GM19328 (cell line): ENCODE results near the gene FLT1.

Experiments
- ATAC-seq: cut with Tn5 transposase; IDR thresholded peaks from one replicate; pipeline ENCODE4 v1.9.1; 2021; ENCODE audit warnings: mild to moderate bottlenecking, moderate library complexity; ENCODE audit not compliant: unreplicated experiment

Gene FLT1

DNA sequence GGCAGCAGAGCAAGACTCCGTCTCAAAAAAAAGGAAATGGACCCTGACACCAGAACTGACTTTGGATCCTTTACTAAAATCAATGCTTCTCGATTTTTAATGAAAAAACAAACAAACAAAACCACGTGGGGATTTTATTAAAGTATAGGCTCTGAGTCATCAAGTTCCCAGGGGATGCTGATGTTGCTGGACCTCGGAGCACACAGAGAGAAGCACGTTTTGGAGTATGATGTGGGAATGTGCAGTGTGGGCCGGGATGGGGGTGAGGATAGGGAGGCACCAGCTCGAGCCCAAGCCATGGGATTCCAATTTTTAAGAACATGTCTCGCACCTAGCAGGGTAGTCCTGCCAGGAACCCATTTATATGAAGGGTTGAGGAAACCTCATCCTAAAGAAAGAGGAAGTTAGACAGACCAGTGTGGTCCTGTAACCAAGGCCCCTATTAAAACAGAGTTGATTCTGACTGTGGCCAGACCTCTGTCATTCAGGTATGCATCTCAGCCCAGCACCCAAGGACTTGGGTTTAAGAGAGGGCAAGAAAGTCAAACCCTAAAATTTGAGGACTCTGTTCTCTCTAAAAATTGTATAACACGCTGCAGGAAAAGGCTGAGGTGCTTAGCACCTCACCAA lies 6.4 kb downstream of the FLT1 start:
- ATAC-seq, result no peak

GRCh38 chr13:28485996-28486543 lies 8.9 kb downstream of the FLT1 start:
- no peak for ATAC-seq

GRCh38 chr13:28485551-28485950 lies 9.4 kb downstream of the FLT1 start:
- no peak for ATAC-seq

DNA sequence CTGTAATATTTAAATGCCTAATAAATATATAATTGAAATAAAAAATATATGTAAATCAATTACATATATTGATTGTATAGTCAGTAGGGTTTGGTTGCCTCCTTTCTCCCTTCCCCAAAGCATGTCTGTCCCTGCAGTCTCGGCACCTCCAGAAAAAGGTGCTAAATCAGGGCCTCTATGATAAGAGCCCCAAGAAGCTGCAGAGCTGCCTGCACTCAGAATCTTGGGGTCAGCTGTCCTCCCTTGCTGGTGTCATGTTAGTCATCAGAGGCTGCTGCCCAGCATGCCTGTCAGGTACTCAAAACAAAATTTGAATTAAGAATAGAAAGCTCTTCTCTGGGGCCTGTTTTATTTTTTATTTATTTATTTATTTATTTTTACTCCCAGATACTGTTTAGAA lies 9.8 kb downstream of the FLT1 start:
- ATAC-seq, result no peak

DNA sequence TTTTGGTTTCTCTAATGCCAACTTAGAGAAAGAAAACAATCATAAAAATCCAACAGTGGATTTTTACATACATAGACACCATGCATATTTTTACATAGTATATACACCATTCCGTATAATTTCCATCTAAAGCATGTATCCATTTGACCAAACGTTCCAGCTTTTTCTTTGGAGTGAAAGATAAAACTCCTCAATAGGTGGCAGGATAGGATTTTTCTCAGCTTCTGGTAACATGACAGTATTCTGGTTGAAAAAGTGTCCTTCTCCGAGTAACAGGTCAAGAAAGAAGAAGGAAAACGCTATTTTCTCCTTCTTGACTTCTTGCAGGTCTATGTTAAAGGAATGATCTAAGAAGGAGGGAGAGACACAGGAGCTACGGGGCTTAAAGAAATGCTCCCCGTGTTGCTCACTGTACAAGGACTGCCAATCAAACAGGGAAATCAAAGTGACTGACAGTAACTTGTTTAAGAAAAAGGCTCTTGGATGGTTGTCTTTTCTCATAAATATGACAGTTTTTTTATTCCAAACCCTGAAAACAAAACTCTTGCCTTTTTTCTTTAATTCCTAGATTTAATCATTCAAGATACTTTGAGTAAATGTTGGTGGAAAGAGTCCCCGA lies 11.5 kb downstream of the FLT1 start:
- no peak for ATAC-seq

GRCh38 chr13:28479005-28479404 lies 15.9 kb downstream of the FLT1 start:
- ATAC-seq, result no peak

- no peak for ATAC-seq
Measured at GRCh38 chr13:28478127-28478526, 16.8 kb downstream of the FLT1 start.

- no peak for ATAC-seq
Measured at GRCh38 chr13:28477709-28477973, 17.3 kb downstream of the FLT1 start.

DNA sequence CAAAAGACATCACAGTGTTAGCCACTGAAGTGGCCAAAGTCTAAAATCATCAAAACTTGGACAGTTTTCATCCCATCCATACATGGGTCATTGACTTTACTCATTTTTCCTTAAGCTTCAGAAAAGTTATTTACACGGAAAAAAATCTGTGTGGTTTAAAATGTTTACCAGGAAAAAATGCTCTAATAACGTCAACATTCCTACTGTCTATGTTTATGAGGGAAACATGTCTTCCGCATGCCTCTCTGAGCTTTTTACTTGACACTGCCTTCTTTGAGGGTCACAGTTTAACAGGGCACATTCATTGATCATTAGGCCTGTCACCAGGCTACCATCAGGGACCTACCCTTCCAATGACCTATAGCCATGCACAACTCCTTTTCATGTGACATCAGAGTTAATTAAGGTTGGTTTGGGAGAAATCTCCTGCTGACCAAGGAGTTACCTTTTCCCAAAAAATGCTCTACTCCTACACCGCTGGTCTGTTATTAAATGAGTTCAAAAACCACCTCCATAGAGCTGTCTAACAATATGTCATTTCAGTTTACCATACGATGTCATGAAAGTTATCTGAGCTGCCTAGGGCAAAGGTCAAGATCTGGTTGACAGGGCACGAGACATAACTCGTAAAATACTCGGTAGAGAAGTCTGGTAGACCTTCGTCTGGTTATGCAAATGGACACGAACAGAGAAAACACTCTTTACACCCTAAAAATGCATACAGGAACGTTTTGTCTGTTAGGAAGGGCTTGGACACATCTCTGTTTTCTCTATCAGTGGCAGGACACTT lies 17.8 kb downstream of the FLT1 start:
- ATAC-seq, result no peak

DNA sequence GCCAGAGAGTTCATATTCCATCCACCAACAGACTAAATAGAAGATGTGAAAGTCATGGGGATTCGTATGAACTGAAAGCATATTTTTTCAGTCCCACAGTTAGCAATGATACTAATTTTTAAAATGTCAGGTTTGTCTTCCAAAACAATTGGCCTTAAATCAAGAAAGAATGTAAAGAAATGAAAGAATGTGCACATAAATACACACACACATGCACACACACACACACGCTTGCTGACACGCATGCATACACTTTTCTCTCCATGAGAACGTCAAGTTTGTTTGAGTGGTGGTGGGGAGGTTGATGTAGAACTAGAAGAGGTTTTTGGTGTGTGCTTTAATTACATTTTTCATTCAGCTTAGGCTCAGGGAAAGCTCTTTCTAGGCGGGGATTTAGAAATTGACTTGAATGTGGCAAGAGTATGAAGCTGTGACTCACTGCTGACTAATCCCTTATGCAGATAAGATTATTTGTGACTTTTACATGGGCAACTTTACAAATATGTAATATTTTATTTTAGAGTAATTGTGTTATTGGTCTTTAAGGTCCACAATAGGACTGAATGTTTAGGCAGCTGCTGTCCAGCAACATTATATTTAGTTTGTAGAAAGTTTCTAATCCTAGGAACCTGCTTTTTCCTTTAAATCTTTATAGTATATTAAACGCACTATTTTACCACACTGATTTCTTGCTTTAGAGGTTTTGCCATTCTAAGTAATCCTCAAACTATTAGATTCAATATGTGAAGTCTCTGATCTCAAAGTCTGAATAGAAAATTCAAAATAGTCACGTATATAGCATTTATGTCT lies 18.8 kb downstream of the FLT1 start:
- ATAC-seq, result no peak

DNA sequence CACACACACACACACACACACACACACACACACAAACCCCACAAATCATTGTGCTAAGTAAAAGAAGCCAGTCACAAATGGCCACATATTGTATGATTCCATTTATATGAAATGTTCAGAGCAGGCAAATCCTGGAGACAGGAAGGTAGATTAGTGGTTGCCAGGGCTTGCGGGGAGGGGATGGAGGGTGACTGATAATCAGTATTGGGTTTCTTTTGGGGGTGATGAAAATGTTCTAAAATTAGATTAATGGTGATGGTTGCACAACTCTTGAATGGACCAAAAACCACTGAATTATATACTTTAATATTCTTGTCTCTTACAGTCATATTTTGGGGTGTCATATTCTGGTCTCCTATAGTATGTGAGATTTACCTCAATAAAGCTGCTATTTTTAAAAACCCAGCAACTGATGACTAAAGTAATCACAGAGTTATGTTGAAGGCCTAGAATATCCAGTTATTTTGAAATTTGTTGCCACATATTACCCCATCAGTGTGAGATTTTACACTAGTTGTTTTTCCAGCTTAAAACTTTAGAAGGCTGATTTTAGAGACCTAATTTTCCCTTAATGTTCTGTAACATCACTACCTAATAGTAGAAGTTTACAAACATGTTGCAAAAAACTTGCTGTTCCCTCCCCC lies 20.3 kb downstream of the FLT1 start:
- ATAC-seq, result no peak

- no peak for ATAC-seq
Measured at GRCh38 chr13:28473044-28473443, 21.9 kb downstream of the FLT1 start.

GRCh38 chr13:28471421-28471820 lies 23.5 kb downstream of the FLT1 start:
- ATAC-seq, result no peak

DNA sequence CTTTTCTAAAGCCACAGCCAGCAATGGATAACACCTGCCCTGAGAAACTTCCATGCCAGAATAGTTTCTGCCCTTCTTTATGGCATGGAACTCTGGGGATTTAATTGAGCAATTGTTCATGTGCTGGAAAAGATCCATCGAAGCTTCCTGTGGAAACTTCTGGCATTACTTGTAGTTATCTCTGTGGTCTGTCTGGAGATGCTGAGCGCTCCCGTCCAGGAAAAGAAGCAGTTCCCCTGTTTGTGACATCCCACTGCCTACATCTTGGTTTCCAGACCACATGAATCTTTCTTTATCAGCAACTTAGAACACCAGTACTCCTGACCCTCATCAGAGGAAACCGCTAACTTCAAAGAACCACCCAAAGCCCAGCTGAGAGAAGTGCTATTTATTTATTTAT lies 24.6 kb downstream of the FLT1 start:
- no peak for ATAC-seq

DNA sequence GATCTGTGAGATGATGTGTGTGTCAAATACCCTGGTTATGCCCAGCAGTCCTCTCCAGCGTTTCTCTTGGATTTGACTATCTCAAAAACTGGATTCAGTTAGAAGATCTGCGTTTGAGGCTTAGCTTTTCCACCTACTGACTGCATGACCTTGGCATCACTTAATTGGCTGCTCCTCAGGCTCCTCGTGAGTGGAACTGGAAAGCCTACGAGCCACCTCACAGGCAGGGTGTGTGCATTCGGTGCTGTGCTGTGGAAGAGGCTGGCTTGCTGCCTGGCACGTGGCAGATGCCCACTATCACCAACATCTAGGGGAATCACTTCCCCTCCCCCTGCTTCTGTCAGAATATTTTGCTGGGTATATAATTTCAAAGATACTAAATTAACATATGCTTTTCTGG lies 25.6 kb downstream of the FLT1 start:
- no peak for ATAC-seq

GRCh38 chr13:28468023-28468915 lies 26.7 kb downstream of the FLT1 start:
- ATAC-seq, result no peak

DNA sequence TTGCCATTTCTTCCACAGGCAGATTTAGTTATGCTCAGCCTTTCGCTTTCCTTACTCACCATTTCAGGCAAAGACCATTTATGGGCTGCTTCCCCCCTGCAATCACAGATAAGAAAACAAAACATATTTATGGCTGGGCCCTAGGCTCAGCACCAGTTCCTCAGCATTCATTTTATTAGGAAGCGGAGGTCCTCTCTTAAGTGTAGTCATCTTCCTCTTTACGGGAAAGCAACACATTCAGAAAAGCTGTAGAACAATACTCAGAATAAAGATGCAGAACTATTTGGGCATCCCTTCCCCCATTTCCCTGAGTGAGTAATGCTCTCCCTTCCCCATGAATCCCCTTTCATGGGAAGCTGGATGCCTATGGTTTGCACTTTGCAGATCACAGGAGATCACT lies 27.9 kb downstream of the FLT1 start:
- no peak for ATAC-seq

DNA sequence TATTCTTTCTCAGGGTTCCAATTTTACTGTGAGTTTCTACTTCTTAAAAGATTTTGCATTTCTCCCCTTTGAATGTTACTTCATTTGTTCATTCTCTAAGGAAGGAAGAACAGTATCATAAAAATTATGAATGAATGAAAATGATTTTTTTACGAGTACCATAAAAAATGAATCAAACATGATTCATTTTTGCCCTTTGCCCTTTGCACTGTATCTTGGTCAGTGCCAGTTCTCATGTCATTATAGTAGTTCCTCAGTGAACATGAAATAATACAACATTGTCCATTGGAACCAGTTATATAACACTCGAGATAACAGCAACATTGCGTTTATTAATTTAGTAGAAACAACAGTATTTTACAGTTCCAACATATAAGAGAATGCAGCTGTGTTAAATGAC lies 28.8 kb downstream of the FLT1 start:
- ATAC-seq, result no peak

- no peak for ATAC-seq
Measured at GRCh38 chr13:28464861-28465460, 30.0 kb downstream of the FLT1 start.

DNA sequence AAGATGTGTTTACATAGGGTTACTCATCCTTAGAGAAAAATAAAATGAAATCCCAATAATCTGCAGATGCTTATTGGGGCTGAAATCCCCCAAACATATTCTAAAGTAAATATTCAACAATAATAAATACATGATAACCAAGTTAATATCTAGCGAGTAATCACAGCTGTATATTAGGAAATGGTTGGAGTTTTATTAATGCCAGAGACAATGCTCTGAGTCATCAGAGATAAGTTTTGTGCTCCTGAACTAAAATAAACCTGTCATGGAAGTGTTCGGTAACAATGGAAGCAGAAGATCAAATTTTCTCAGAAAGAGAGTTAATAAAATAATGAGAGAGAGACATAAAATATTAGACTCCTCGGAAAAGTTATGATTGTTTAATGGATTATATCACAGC lies 31.4 kb downstream of the FLT1 start:
- no peak for ATAC-seq
